Activated CD4-positive, alpha-beta T cell treated with anti-CD3 and anti-CD28 coated beads, Interleukin-2, amount 10 ng/mL, durations not matched to agents 7 days and 5 days (primary cell): ENCODE results near the gene GPHN. TPM values are rescaled to one million over a fixed set of nuclear protein-coding genes. Genes with fewer than 3 reads are reported as not detected.

Source experiments
- CTCF ChIA-PET: fragments of 350-600 bp; sonication (Branson Sonifier 250); formaldehyde crosslinking; loops from one replicate; lab custom pipeline; 2021; ENCODE audit warnings: antibody characterized with exemption; lab: Charles Lee
- POLR2A ChIA-PET: fragments of 350-600 bp; sonication (Branson Sonifier 250); formaldehyde crosslinking; loops from one replicate; lab custom pipeline; 2021; ENCODE audit warnings: antibody characterized with exemption; lab: Charles Lee
- DNase-seq: peaks from one replicate; pipeline ENCODE4 v3.0.0-alpha.2; 2020
- H3K27ac Mint-ChIP-seq: one replicate; pipeline ENCODE4 v1.8.0; 2021; ENCODE audit warnings: mild to moderate bottlenecking, moderate library complexity, mixed read lengths
- H3K27me3 Mint-ChIP-seq: one replicate; pipeline ENCODE4 v1.8.0; 2021; ENCODE audit warnings: mixed read lengths
- H3K36me3 Mint-ChIP-seq: one replicate; pipeline ENCODE4 v1.8.0; 2021; ENCODE audit warnings: low read depth, mixed read lengths
- H3K4me1 Mint-ChIP-seq: one replicate; pipeline ENCODE4 v1.8.0; 2021; ENCODE audit warnings: mixed read lengths
- H3K4me3 Mint-ChIP-seq: one replicate; pipeline ENCODE4 v1.8.0; 2021; ENCODE audit warnings: mild to moderate bottlenecking, moderate library complexity, mixed read lengths
- H3K9me3 Mint-ChIP-seq: one replicate; pipeline ENCODE4 v1.8.0; 2021; ENCODE audit warnings: mixed read lengths
- total RNA-seq, 2 experiments: library from RNA; stranded (reverse); gene quantifications; one replicate each; pipeline ENCODE4 v1.2.3, GENCODE V29; 2021

GPHN gene
- total RNA-seq, 2 experiments from 2014 or later, result 20.2 to 21.2 TPM

DNA sequence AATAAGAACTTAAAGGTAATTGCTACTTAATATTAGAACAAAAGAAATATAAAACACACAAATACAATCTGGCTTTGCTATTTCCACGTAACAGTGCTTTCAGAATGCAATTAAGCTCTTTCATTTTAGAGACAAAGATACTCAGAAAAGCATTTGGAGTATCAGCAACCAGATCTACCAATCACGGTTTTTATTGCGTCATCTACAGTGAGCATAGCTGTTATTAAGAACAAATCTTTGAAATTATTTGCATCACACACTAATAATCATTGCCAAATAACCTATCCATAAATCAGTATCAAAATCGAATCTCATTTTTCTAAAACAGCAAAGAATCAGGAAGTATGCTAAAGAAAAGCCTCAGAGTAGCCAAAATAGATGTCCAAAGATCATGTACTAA is 654.4 kb downstream of the GPHN start:
- CTCF ChIA-PET, result no interaction called here
- no peaks in the 10 kb centered on the region for H3K27me3 Mint-ChIP-seq
- no peaks in the 10 kb centered on the region for H3K9me3 Mint-ChIP-seq
- H3K36me3 Mint-ChIP-seq, result no peaks in the 10 kb centered on the region
- H3K4me1 Mint-ChIP-seq, result peaks cover 17% of the 10 kb centered on the region
- no peak for DNase-seq
- POLR2A ChIA-PET, result no interaction called here
- no peak overlapping the region for H3K4me3 Mint-ChIP-seq
- no peak overlapping the region for H3K27ac Mint-ChIP-seq

GRCh38 chr14:67166450-67166853 is 658.5 kb downstream of the GPHN start:
- Mint-ChIP-seq H3K27ac (no peak overlapping the region), H3K27me3 (no peaks in the 10 kb centered on the region), H3K9me3 (no peaks in the 10 kb centered on the region), H3K36me3 (peaks cover 2% of the 10 kb centered on the region), H3K4me1 (peaks cover 8% of the 10 kb centered on the region), H3K4me3 (no peak overlapping the region)
- POLR2A ChIA-PET, result no interaction called here
- DNase-seq, result peak; percentile 61
- CTCF ChIA-PET, result interaction anchor here (0.5 to 1.3 kb wide), 4 partner anchors 9 to 138 kb away, joined by 3 to 4 read pairs (median 4); no protein-coding TSS in a partner anchor

- no peaks in the 10 kb centered on the region for H3K27me3 Mint-ChIP-seq
- POLR2A ChIA-PET, result no interaction called here
- peaks cover 1% of the 10 kb centered on the region for H3K9me3 Mint-ChIP-seq
- no peak overlapping the region for H3K4me3 Mint-ChIP-seq
- peaks cover 8% of the 10 kb centered on the region for H3K4me1 Mint-ChIP-seq
- DNase-seq, result no peak
- peaks cover 4% of the 10 kb centered on the region for H3K36me3 Mint-ChIP-seq
- H3K27ac Mint-ChIP-seq, result no peak overlapping the region
- CTCF ChIA-PET, result interaction anchor here (0.8 kb wide), 1 partner anchor 137 kb away, joined by 3 read pairs; no protein-coding TSS in a partner anchor
Observed at GRCh38 chr14:67167420-67168109, 659.6 kb downstream of the GPHN start.

DNA sequence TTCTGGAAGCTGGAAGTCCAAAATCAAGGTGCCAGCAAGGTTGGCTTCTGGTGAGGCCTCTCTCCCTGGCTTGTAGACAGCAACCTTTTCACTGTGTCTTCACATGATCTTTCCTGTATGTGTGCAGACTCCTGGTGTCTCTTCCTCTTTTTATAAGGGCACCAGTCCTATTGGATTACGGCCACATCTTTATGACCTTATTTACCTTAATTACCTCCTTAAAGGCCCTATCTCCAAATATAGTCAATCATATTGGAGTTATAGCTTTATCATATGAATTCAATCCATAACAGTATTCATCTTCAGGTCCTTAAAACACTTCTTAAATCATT is 660.1 kb downstream of the GPHN start:
- H3K4me1 Mint-ChIP-seq, result peaks cover 8% of the 10 kb centered on the region
- peaks cover 2% of the 10 kb centered on the region for H3K9me3 Mint-ChIP-seq
- H3K27me3 Mint-ChIP-seq, result no peaks in the 10 kb centered on the region
- no peak overlapping the region for H3K27ac Mint-ChIP-seq
- no peak overlapping the region for H3K4me3 Mint-ChIP-seq
- ChIA-PET CTCF (no interaction called here), POLR2A (no interaction called here)
- H3K36me3 Mint-ChIP-seq, result peaks cover 8% of the 10 kb centered on the region
- DNase-seq, result no peak

GRCh38 chr14:67170660-67171059 is 662.7 kb downstream of the GPHN start:
- no peak overlapping the region for H3K4me3 Mint-ChIP-seq
- no peaks in the 10 kb centered on the region for H3K27me3 Mint-ChIP-seq
- CTCF ChIA-PET, result no interaction called here

DNA sequence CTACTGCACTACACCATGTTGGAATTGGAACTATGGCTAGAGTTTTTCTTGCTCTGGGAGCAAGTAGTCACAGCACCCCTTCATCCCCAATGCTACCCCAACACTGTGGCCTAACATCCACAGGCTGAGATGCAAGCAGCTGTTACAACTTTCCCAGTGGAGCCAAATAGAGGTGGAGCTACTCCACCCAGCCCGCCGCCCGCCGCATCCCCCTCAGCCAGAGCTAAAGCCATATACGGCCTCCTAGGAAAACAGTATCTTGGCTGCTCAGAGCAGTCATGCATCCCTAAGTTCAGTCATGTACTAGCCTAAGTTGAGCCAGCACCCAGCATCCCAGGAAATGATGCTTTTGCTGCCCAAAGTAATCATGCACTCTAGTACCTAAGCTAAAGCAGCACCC is 664.1 kb downstream of the GPHN start:
- Mint-ChIP-seq H3K4me3 (no peak overlapping the region), H3K36me3 (peaks cover 11% of the 10 kb centered on the region), H3K9me3 (peaks cover 22% of the 10 kb centered on the region), H3K27me3 (no peaks in the 10 kb centered on the region), H3K27ac (no peak overlapping the region), H3K4me1 (peaks cover 4% of the 10 kb centered on the region)
- DNase-seq, result no peak
- CTCF ChIA-PET, result no interaction called here
- POLR2A ChIA-PET, result no interaction called here

More at GRCh38 chr14:67170660-67171059, 662.7 kb downstream of the GPHN start:
- peaks cover 8% of the 10 kb centered on the region for H3K36me3 Mint-ChIP-seq
- DNase-seq, result no peak
- peaks cover 13% of the 10 kb centered on the region for H3K9me3 Mint-ChIP-seq
- no peak overlapping the region for H3K27ac Mint-ChIP-seq
- POLR2A ChIA-PET, result no interaction called here
- peaks cover 4% of the 10 kb centered on the region for H3K4me1 Mint-ChIP-seq

GRCh38 chr14:67172520-67172919 is 664.6 kb downstream of the GPHN start:
- ChIA-PET POLR2A (no interaction called here), CTCF (no interaction called here)
- Mint-ChIP-seq H3K27me3 (no peaks in the 10 kb centered on the region), H3K4me3 (no peak overlapping the region), H3K36me3 (peaks cover 14% of the 10 kb centered on the region), H3K9me3 (peaks cover 26% of the 10 kb centered on the region), H3K27ac (no peak overlapping the region), H3K4me1 (peaks cover 4% of the 10 kb centered on the region)
- no peak for DNase-seq

DNA sequence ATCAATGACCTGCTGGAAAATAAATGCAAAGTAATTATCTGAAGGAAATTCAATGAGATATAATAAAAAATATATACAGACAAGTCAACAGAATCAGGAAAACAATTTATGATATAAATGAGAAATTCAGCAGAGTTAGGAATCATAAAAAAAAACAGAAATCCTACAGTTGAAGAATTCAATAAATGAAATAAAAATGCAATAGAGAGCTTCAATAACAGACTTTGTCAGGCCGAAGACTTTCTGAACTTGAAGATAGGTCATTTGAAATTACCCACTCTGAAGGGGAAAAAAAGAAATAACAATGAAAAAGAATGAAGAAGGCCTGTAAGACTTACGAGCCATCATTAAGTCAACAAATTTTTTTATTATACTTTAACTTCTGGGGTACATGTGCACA is 665.8 kb downstream of the GPHN start:
- H3K9me3 Mint-ChIP-seq, result peaks cover 35% of the 10 kb centered on the region
- H3K4me1 Mint-ChIP-seq, result peaks cover 4% of the 10 kb centered on the region
- ChIA-PET POLR2A (no interaction called here), CTCF (no interaction called here)
- no peak overlapping the region for H3K4me3 Mint-ChIP-seq
- H3K36me3 Mint-ChIP-seq, result peaks cover 19% of the 10 kb centered on the region
- no peak overlapping the region for H3K27ac Mint-ChIP-seq
- no peak for DNase-seq
- H3K27me3 Mint-ChIP-seq, result no peaks in the 10 kb centered on the region

GRCh38 chr14:67186172-67186768 is 678.3 kb downstream of the GPHN start:
- DNase-seq, result peak; percentile 9
- Mint-ChIP-seq H3K9me3 (no peaks in the 10 kb centered on the region), H3K36me3 (peaks cover under 1% of the 10 kb centered on the region), H3K27ac (no peak overlapping the region), H3K4me3 (no peak overlapping the region), H3K27me3 (no peaks in the 10 kb centered on the region), H3K4me1 (peaks cover 11% of the 10 kb centered on the region)
- ChIA-PET POLR2A (interaction anchor here (0.6 kb wide), 1 partner anchor 303 kb away, joined by 3 read pairs; no protein-coding TSS in a partner anchor), CTCF (no interaction called here)

GRCh38 chr14:67186789-67187584 is 679.0 kb downstream of the GPHN start:
- peak; percentile 13 for DNase-seq
- ChIA-PET CTCF (no interaction called here), POLR2A (interaction anchor here (0.6 kb wide), 1 partner anchor 108 kb away, joined by 4 read pairs; no protein-coding TSS in a partner anchor)
- Mint-ChIP-seq H3K27ac (no peak overlapping the region), H3K4me3 (no peak overlapping the region), H3K9me3 (no peaks in the 10 kb centered on the region), H3K4me1 (peaks cover 12% of the 10 kb centered on the region), H3K27me3 (no peaks in the 10 kb centered on the region), H3K36me3 (no peaks in the 10 kb centered on the region)

GRCh38 chr14:67187826-67188225 is 679.9 kb downstream of the GPHN start:
- POLR2A ChIA-PET, result no interaction called here

GRCh38 chr14:67188326-67188725 is 680.4 kb downstream of the GPHN start:
- Mint-ChIP-seq H3K36me3 (no peaks in the 10 kb centered on the region), H3K9me3 (no peaks in the 10 kb centered on the region), H3K27me3 (no peaks in the 10 kb centered on the region), H3K4me1 (peaks cover 12% of the 10 kb centered on the region), H3K4me3 (no peak overlapping the region), H3K27ac (no peak overlapping the region)
- DNase-seq, result no peak
- CTCF ChIA-PET, result no interaction called here
- POLR2A ChIA-PET, result no interaction called here

More at GRCh38 chr14:67187826-67188225, 679.9 kb downstream of the GPHN start:
- Mint-ChIP-seq H3K4me1 (peaks cover 12% of the 10 kb centered on the region), H3K36me3 (no peaks in the 10 kb centered on the region), H3K9me3 (no peaks in the 10 kb centered on the region), H3K27ac (no peak overlapping the region), H3K4me3 (no peak overlapping the region), H3K27me3 (no peaks in the 10 kb centered on the region)
- CTCF ChIA-PET, result no interaction called here
- no peak for DNase-seq

- ChIA-PET CTCF (interaction anchor here (1.5 kb wide), 1 partner anchor 10 kb away, joined by 4 read pairs; no protein-coding TSS in a partner anchor), POLR2A (no interaction called here)
- peaks cover 13% of the 10 kb centered on the region for H3K4me1 Mint-ChIP-seq
- H3K4me3 Mint-ChIP-seq, result no peak overlapping the region
- H3K36me3 Mint-ChIP-seq, result no peaks in the 10 kb centered on the region
- H3K27ac Mint-ChIP-seq, result no peak overlapping the region
- no peak for DNase-seq
- H3K27me3 Mint-ChIP-seq, result no peaks in the 10 kb centered on the region
- H3K9me3 Mint-ChIP-seq, result no peaks in the 10 kb centered on the region
Observed at GRCh38 chr14:67191768-67192290, 683.9 kb downstream of the GPHN start.
